ENCODE data around the gene PPEF1. TPM values are rescaled to one million over a fixed set of nuclear protein-coding genes. Genes with fewer than 3 reads are reported as not detected.
"Not testable (repeated sequence)": the region's sequence is repeated elsewhere in the genome, so short reads cannot be mapped to it uniquely, and the experiment has no call there.

The PPEF1 gene
- total RNA-seq, 6 donors from 2014 or later: 0.20 to 6.7 (median 0.36) TPM; not detected in 2

- 66 to 88% methylated on average over 2 of the region's 2 CpGs for WGBS, 2 donors
- Histone ChIP-seq H3K4me3 (no peak overlapping the region), H3K27ac (no peak overlapping the region), H3K9me3 (no peaks in the 10 kb centered on the region), H3K4me1 (no peaks in the 10 kb centered on the region), H3K27me3 (no peaks in the 10 kb centered on the region), H3K36me3 (no peaks in the 10 kb centered on the region)
- ATAC-seq (ENCODE audit: low FRiP score in 2 of 2): no peak
- TF ChIP-seq CTCF (IDR thresholded peaks at IDR 0.05) (no peak), POLR2AphosphoS5 (IDR thresholded peaks at IDR 0.05) (no peak), EP300 (IDR thresholded peaks at IDR 0.05) (no peak), POLR2A (IDR thresholded peaks at IDR 0.05) (no peak)
- DNase-seq: no peak
These were observed 103.0 kb downstream of the PPEF1 start for GRCh38 chrX:18810416-18810815.

GRCh38 chrX:18825375-18825774 is 117.9 kb downstream of the PPEF1 start:
- ATAC-seq (ENCODE audit: low FRiP score in 2 of 2) (no peak), DNase-seq (no peak)
- 71 to 91% methylated on average over 2 of the region's 2 CpGs for WGBS, 2 donors
- H3K27ac ChIP-seq: no peak overlapping the region
- no peak overlapping the region for H3K4me3 ChIP-seq
- TF ChIP-seq POLR2AphosphoS5 (IDR thresholded peaks at IDR 0.05) (no peak), CTCF (IDR thresholded peaks at IDR 0.05) (no peak), EP300 (IDR thresholded peaks at IDR 0.05) (no peak), POLR2A (IDR thresholded peaks at IDR 0.05) (no peak)
- H3K27me3 ChIP-seq: no peaks in the 10 kb centered on the region
- H3K9me3 ChIP-seq: peaks cover 0 to 2% (median 0%) of the 10 kb centered on the region in 4 donors
- H3K4me1 ChIP-seq: no peaks in the 10 kb centered on the region
- no peaks in the 10 kb centered on the region for H3K36me3 ChIP-seq

- DNase-seq (no peak), ATAC-seq (ENCODE audit: low FRiP score in 2 of 2) (no peak)
- no peaks in the 10 kb centered on the region for H3K36me3 ChIP-seq
- TF ChIP-seq POLR2A (IDR thresholded peaks at IDR 0.05) (no peak), POLR2AphosphoS5 (IDR thresholded peaks at IDR 0.05) (no peak), CTCF (IDR thresholded peaks at IDR 0.05) (no peak), EP300 (IDR thresholded peaks at IDR 0.05) (no peak)
- H3K9me3 ChIP-seq: peaks cover 0 to 2% (median 0%) of the 10 kb centered on the region in 4 donors
- H3K4me3 ChIP-seq: no peak overlapping the region
- 86 to 90% methylated on average over 1 of the region's 1 CpG for WGBS, 2 donors
- no peaks in the 10 kb centered on the region for H3K4me1 ChIP-seq
- no peaks in the 10 kb centered on the region for H3K27me3 ChIP-seq
- no peak overlapping the region for H3K27ac ChIP-seq
These were observed 121.5 kb downstream of the PPEF1 start for GRCh38 chrX:18828832-18829404.

GRCh38 chrX:18833071-18833731 is 125.8 kb downstream of the PPEF1 start:
- TF ChIP-seq CTCF (IDR thresholded peaks at IDR 0.05): no peak
- peak in 1 of 4 donors; percentile 18 for TF ChIP-seq POLR2A (IDR thresholded peaks at IDR 0.05)
- TF ChIP-seq POLR2AphosphoS5 (IDR thresholded peaks at IDR 0.05): no peak
- no peak for TF ChIP-seq EP300 (IDR thresholded peaks at IDR 0.05)
- Histone ChIP-seq H3K4me3 (peak overlapping the region in 1 of 4 donors; percentile 25), H3K36me3 (no peaks in the 10 kb centered on the region), H3K27ac (peak overlapping the region in 3 of 4 donors; percentile 35 to 62 (median 61)), H3K4me1 (no peaks in the 10 kb centered on the region), H3K9me3 (peaks cover 0 to 2% (median 0%) of the 10 kb centered on the region in 4 donors), H3K27me3 (no peaks in the 10 kb centered on the region)
- DNase-seq: peak in 1 of 2 donors; percentile 24
- ATAC-seq (ENCODE audit: low FRiP score in 2 of 2): peak; percentile 66 to 83
- WGBS, 2 donors: 72 to 79% methylated on average over 19 to 21 of the region's 22 CpGs

GRCh38 chrX:18847901-18848300 is 140.5 kb downstream of the PPEF1 start:
- not testable (repeated sequence) for H3K4me1 ChIP-seq; ATAC-seq (ENCODE audit: low FRiP score in 2 of 2); H3K36me3 ChIP-seq; H3K27ac ChIP-seq; DNase-seq; H3K9me3 ChIP-seq; H3K27me3 ChIP-seq; H3K4me3 ChIP-seq
- 53 to 69% methylated on average over 3 of the region's 3 CpGs for WGBS, 2 donors
